Measurements from ENCODE around the gene XPO4.
"Not testable (repeated sequence)": the region's sequence is repeated elsewhere in the genome, so short reads cannot be mapped to it uniquely, and the experiment has no call there.

Gene XPO4

GRCh38 chr13:20891034-20891433 lies 11.5 kb downstream of the XPO4 start:
- no peak for DNase-seq (ENCODE audit: low read depth in 2 of 2)

GRCh38 chr13:20890540-20890939 lies 12.0 kb downstream of the XPO4 start:
- not testable (repeated sequence) for DNase-seq (ENCODE audit: low read depth in 2 of 2)

- DNase-seq (ENCODE audit: low read depth in 2 of 2): no peak
Measured at GRCh38 chr13:20882206-20882605, 20.3 kb downstream of the XPO4 start.

GRCh38 chr13:20877902-20878301 lies 24.6 kb downstream of the XPO4 start:
- DNase-seq (ENCODE audit: low read depth in 2 of 2): no peak

GRCh38 chr13:20876802-20877201 lies 25.7 kb downstream of the XPO4 start:
- not testable (repeated sequence) for DNase-seq (ENCODE audit: low read depth in 2 of 2)

GRCh38 chr13:20874439-20874838 lies 28.1 kb downstream of the XPO4 start:
- DNase-seq (ENCODE audit: low read depth in 2 of 2): not testable (repeated sequence)

- no peak for DNase-seq (ENCODE audit: low read depth in 2 of 2)
Measured at GRCh38 chr13:20873348-20873747, 29.2 kb downstream of the XPO4 start.

- no peak for DNase-seq (ENCODE audit: low read depth in 2 of 2)
Measured at GRCh38 chr13:20870829-20871228, 31.7 kb downstream of the XPO4 start.

GRCh38 chr13:20869540-20869939 lies 33.0 kb downstream of the XPO4 start:
- no peak for DNase-seq (ENCODE audit: low read depth in 2 of 2)

- no peak for DNase-seq (ENCODE audit: low read depth in 2 of 2)
Measured at GRCh38 chr13:20867408-20867807, 35.1 kb downstream of the XPO4 start.

GRCh38 chr13:20861666-20862065 lies 40.9 kb downstream of the XPO4 start:
- not testable (repeated sequence) for DNase-seq (ENCODE audit: low read depth in 2 of 2)

GRCh38 chr13:20860844-20861243 lies 41.7 kb downstream of the XPO4 start:
- DNase-seq (ENCODE audit: low read depth in 2 of 2): no peak

- DNase-seq (ENCODE audit: low read depth in 2 of 2): no peak
Measured at GRCh38 chr13:20856650-20857049, 45.9 kb downstream of the XPO4 start.

- no peak for DNase-seq (ENCODE audit: low read depth in 2 of 2)
Measured at GRCh38 chr13:20851844-20852402, 50.6 kb downstream of the XPO4 start.

- no peak for DNase-seq (ENCODE audit: low read depth in 2 of 2)
Measured at GRCh38 chr13:20848944-20849343, 53.6 kb downstream of the XPO4 start.

GRCh38 chr13:20848203-20848602 lies 54.3 kb downstream of the XPO4 start:
- no peak for DNase-seq (ENCODE audit: low read depth in 2 of 2)

GRCh38 chr13:20847296-20847695 lies 55.2 kb downstream of the XPO4 start:
- DNase-seq (ENCODE audit: low read depth in 2 of 2): no peak

- no peak for DNase-seq (ENCODE audit: low read depth in 2 of 2)
Measured at GRCh38 chr13:20843166-20843565, 59.4 kb downstream of the XPO4 start.

- DNase-seq (ENCODE audit: low read depth in 2 of 2): no peak
Measured at GRCh38 chr13:20840568-20840967, 62.0 kb downstream of the XPO4 start.

- DNase-seq (ENCODE audit: low read depth in 2 of 2): no peak
Measured at GRCh38 chr13:20833900-20834679, 68.5 kb downstream of the XPO4 start.

- no peak for DNase-seq (ENCODE audit: low read depth in 2 of 2)
Measured at GRCh38 chr13:20832861-20833260, 69.7 kb downstream of the XPO4 start.

- DNase-seq (ENCODE audit: low read depth in 2 of 2): no peak
Measured at GRCh38 chr13:20831933-20832332, 70.6 kb downstream of the XPO4 start.

- no peak for DNase-seq (ENCODE audit: low read depth in 2 of 2)
Measured at GRCh38 chr13:20831254-20831653, 71.3 kb downstream of the XPO4 start.
